Measurements from ENCODE around the gene PDE1C.

Gene PDE1C

DNA sequence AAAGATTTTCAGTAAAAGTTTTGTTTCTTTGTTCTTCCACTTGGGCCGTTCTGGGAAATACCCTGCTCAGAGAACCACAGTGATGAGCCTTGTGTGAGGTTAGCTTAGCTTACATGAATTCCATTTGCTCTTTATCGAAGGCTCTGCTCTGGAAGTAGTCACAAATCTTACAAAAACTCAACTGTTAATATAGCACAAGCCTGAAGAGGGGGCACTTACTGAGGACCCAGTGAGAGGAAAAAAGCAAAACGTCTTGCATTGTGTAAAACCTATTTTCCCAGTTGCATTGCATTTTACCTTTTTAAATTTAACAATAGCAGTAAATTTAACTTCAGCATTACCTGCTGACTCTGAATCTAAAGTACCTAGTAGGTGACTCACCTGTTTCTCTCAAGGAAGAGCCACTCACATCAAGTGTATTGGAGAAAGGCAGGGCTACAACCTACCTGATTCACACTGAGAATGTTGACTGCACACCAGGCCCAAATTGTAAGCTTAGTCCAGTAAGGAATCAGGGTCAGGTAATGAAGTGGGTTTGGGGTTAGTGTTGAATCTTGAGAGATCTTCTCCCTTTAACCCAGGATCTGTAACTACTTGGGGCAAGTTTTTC lies 340.9 kb downstream of the PDE1C start:
- no peak for TF ChIP-seq CTCF (conservative IDR thresholded peaks at IDR 0.05)
- H3K27ac ChIP-seq, result no peak overlapping the region

- no peak overlapping the region for H3K27ac ChIP-seq
- no peak for TF ChIP-seq CTCF (conservative IDR thresholded peaks at IDR 0.05)
These were observed 345.5 kb downstream of the PDE1C start for GRCh38 chr7:31724696-31725095.

GRCh38 chr7:31720366-31720765 lies 349.8 kb downstream of the PDE1C start:
- no peak for TF ChIP-seq CTCF (conservative IDR thresholded peaks at IDR 0.05)

GRCh38 chr7:31716355-31716754 lies 353.9 kb downstream of the PDE1C start:
- no peak overlapping the region for H3K27ac ChIP-seq
- no peak for TF ChIP-seq CTCF (conservative IDR thresholded peaks at IDR 0.05)

More at GRCh38 chr7:31720366-31720765, 349.8 kb downstream of the PDE1C start:
- no peak overlapping the region for H3K27ac ChIP-seq

DNA sequence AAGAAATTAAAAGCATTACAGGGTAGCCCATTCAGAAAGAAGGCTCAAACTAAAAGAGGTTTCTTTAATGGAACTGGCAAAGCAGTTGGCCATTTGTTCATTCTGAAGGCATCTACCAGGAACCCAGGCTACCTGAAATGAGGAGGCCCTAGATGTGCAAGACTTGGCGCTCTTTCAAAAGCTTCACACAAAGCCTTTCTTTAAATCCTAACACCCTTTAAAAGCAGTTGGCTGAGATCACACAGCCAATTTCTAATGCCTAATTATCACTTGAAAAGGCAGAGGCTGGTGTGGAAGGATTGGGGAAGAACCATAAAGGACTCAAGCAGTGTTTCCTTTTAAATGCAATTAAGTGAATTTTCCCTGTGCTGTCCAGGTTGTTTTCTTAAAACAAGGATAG lies 360.0 kb downstream of the PDE1C start:
- H3K27ac ChIP-seq, result no peak overlapping the region
- no peak for TF ChIP-seq CTCF (conservative IDR thresholded peaks at IDR 0.05)

- no peak overlapping the region for H3K27ac ChIP-seq
- TF ChIP-seq CTCF (conservative IDR thresholded peaks at IDR 0.05), result no peak
These were observed 363.1 kb downstream of the PDE1C start for GRCh38 chr7:31707089-31707488.

DNA sequence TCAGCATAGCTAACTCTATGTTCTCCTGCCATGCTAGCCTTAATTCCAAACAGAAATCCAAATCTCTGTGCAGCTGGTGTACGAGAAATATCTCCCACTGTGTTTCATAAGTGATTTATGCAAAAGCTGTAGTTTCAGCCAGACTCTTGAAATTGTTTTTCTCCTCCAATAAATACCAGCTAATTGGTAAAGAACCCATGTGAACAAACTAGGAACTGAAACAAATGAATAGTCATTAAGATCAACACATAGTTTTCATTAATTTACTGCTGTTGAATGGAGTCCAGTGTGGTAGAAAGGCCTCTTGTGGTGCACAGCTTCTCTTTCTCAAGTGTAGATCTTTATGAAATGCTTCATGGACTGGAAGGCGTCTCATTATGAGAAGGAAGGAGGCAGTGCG lies 364.8 kb downstream of the PDE1C start:
- H3K27ac ChIP-seq, result no peak overlapping the region
- no peak for TF ChIP-seq CTCF (conservative IDR thresholded peaks at IDR 0.05)

Data from VCaP (cell line).